ENCODE results near the gene CDH23.

The CDH23 gene

DNA sequence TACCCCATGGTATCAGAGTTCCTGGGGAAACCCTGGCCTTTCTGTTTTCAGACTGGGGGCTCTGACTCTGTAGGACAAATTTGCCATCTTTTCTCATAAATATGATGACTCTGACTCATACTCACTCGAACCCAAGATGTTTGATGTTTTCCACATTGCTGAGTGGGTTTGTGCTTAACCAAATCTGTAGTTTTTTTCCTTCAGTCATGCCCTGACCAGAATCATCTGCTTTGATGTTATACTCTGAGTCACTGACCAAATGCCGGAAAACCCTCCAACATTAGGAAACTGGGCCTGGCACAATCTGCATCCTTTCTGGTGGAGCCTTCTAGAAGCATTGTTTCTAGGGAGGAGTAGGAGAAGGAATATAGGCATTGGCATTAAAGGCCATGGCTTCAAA, 204.1 kb downstream of the CDH23 start:
- in situ Hi-C loops (cut with HindIII; ENCODE audit: low sequenced_read_pairs), result no loop called here
- TF ChIP-seq CTCF (IDR thresholded peaks at IDR 0.05; ENCODE audit: low read depth, low read length), result no peak
- H3K4me3 ChIP-seq (ENCODE audit: low read depth, low read length), result no peak overlapping the region
- peak; percentile 91 for DNase-seq (ENCODE audit: low read depth, low spot score)

DNA sequence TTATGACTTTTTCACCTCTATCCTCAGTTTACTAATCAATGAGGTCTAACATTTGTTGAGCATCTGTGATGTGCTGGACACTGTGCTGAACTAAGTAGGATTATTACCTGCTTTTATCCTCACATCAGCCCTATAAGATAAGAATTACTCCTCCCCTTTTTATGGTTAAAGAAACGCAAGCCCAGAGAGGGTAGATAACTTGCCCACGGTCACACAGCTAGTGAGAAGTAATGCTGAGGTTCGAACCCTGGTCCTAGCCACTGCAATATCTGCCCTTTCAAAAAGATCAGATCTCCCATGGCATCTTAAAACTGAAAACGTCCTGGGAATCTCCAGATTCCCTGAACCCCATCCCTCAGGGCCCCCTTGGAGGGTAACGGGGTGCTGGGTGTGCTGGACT, 204.6 kb downstream of the CDH23 start:
- no peak for TF ChIP-seq CTCF (IDR thresholded peaks at IDR 0.05; ENCODE audit: low read depth, low read length)
- no peak overlapping the region for H3K4me3 ChIP-seq (ENCODE audit: low read depth, low read length)
- in situ Hi-C loops (cut with HindIII; ENCODE audit: low sequenced_read_pairs), result no loop called here
- no peak for DNase-seq (ENCODE audit: low read depth, low spot score)

GRCh38 chr10:71603150-71603549, 206.4 kb downstream of the CDH23 start:
- no peak overlapping the region for H3K4me3 ChIP-seq (ENCODE audit: low read depth, low read length)
- in situ Hi-C loops (cut with HindIII; ENCODE audit: low sequenced_read_pairs), result no loop called here
- TF ChIP-seq CTCF (IDR thresholded peaks at IDR 0.05; ENCODE audit: low read depth, low read length), result no peak
- DNase-seq (ENCODE audit: low read depth, low spot score), result no peak

DNA sequence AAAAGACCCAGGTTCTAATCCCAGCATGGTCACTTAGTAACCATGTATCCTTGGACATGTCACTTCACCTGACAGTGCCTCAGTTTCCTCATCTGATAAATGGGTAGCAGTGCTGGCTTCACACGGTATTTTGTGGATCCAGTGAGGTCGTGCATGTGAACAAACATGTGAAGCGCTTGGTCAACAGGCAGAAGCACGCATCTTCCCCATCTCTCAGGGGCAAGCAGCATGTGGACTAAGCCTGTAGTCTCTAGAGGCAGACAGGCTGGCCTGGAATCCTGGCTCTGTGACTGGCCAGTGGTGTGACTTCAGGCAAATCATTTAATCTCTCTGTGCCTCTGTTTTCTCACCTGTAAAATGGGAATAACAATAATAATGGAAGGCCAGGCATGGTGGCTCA, 207.0 kb downstream of the CDH23 start:
- H3K4me3 ChIP-seq (ENCODE audit: low read depth, low read length), result no peak overlapping the region
- no peak for DNase-seq (ENCODE audit: low read depth, low spot score)
- in situ Hi-C loops (cut with HindIII; ENCODE audit: low sequenced_read_pairs), result no loop called here
- TF ChIP-seq CTCF (IDR thresholded peaks at IDR 0.05; ENCODE audit: low read depth, low read length), result no peak

DNA sequence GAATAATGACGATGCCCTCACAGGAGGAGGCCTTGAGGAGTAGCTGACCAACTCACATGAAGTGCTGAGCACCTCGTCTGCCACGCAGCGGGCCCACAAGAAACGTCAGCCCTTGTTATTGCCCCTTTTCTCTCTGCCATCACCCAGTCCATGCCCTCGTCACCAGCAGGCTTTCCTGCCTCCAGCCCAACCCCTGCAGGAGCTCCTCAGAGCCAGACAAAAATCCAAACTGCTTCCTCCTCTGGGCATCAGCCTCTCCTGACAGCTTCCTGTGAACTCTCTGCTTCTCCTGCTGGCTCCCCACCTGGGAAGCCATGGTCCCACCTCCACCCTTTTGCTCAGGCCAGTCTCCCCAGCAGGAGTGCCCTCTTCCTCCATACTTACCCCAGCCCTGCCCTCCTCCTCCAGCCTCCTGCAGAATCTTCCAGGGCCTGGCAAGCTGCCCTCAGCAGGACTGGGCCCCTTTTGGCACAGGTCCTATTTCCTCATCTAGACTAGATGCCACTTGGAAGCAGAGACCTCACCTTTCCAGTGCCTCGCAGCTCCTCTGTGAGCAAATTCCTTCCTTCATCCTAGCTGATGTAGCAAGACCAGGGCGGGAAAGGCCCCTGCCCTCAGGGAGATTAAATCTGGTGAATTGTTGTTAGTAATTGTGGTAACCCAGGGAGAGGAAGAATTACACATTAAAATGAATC, 207.8 kb downstream of the CDH23 start:
- TF ChIP-seq CTCF (IDR thresholded peaks at IDR 0.05; ENCODE audit: low read depth, low read length), result no peak
- in situ Hi-C loops (cut with HindIII; ENCODE audit: low sequenced_read_pairs), result no loop called here
- peak; percentile 24 for DNase-seq (ENCODE audit: low read depth, low spot score)
- no peak overlapping the region for H3K4me3 ChIP-seq (ENCODE audit: low read depth, low read length)

GRCh38 chr10:71605263-71605962, 208.7 kb downstream of the CDH23 start:
- no peak for TF ChIP-seq CTCF (IDR thresholded peaks at IDR 0.05; ENCODE audit: low read depth, low read length)
- DNase-seq (ENCODE audit: low read depth, low spot score), result peak; percentile 3
- no peak overlapping the region for H3K4me3 ChIP-seq (ENCODE audit: low read depth, low read length)
- in situ Hi-C loops (cut with HindIII; ENCODE audit: low sequenced_read_pairs), result no loop called here

Measured in astrocyte of the spinal cord (primary cell).